Measurements from ENCODE around the gene SELP.
A peak's percentile ranks its signal among the peaks of the same experiment; 100 is the strongest.

Gene SELP

DNA sequence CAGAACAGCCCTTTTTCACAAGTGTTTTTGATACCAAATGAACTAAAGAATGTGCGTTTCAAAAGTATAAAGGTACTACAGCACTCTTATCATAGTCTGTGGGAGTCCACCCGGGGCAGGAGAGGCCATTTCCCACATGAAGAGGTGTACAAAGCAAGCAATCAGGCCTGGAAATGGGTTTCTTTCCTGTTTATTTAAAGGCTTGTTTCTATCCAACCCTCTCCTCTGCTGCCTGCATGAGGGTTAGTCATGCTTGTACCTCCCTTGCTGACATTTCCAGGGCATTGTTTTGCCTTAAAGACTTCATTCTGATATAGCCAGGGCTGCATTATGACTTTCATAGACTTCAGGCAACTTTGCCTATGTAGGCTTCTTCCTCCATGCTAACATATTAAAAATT, 11.6 kb downstream of the SELP start:
- no peak for DNase-seq

DNA sequence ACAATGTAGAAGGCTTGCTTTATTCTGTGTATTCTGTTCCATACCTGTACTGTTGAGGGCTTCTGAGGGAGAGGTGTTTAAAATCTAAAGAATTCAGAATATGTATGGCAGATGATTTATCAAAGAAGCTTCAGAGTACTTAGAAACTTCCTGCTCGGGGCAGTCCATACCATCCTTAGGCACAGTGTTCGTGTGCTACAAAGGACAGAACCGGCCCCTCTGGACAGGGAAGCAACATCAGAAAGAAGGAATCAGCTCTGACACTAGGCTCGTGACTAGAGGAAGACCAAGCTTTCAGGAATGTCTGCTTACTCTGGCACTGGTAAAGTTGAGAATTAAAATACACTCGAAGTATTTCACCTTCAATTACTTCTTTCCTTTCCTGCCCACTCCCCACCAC, 14.1 kb downstream of the SELP start:
- DNase-seq = no peak

GRCh38 chr1:169610858-169611257, 19.1 kb downstream of the SELP start:
- DNase-seq = peak; percentile 22 to 64

GRCh38 chr1:169610108-169610507, 19.8 kb downstream of the SELP start:
- DNase-seq = no peak

- DNase-seq = peak; percentile 59 to 77
Measured at GRCh38 chr1:169608226-169608625, 21.7 kb downstream of the SELP start.

DNA sequence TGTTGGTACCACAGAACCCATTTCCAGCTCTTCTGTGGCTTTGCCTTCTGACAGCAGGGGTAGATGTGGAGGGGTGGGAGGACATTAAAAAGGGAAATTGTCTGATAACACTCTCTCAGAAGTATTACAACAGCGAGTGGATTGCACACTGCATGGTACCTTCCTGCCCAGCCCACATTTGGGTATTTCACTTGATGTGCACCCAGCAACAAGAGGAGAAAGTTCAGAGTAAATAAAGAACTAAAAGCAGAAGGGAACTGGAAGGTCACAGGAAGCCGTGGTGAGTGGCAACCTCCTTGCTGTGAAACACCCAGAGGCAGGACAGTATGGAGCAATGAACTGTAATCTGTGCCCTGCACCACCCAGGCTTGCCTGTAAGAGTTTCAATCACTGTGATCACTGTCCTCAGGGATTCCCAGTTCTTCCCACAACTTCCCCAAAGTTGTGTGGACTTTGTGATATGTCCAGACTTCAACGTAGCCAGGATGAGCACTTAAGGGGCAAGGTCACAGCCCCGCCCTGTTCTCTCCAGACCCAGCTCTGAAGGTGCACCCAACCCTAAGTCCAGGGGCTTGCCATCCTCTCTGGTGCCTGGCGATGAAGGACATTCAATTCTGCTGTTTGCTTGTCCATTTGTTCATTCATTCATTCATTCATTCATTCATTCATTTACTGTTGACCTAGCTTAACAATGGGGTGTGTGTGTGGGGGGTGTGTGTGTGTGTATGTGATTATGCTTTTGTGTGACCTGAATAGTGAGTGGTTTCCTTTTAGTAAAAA, 25.0 kb downstream of the SELP start:
- peak; percentile 96 to 97 for DNase-seq

- DNase-seq = peak; percentile 48 to 70
Measured at GRCh38 chr1:169601096-169601881, 28.6 kb downstream of the SELP start.

DNA sequence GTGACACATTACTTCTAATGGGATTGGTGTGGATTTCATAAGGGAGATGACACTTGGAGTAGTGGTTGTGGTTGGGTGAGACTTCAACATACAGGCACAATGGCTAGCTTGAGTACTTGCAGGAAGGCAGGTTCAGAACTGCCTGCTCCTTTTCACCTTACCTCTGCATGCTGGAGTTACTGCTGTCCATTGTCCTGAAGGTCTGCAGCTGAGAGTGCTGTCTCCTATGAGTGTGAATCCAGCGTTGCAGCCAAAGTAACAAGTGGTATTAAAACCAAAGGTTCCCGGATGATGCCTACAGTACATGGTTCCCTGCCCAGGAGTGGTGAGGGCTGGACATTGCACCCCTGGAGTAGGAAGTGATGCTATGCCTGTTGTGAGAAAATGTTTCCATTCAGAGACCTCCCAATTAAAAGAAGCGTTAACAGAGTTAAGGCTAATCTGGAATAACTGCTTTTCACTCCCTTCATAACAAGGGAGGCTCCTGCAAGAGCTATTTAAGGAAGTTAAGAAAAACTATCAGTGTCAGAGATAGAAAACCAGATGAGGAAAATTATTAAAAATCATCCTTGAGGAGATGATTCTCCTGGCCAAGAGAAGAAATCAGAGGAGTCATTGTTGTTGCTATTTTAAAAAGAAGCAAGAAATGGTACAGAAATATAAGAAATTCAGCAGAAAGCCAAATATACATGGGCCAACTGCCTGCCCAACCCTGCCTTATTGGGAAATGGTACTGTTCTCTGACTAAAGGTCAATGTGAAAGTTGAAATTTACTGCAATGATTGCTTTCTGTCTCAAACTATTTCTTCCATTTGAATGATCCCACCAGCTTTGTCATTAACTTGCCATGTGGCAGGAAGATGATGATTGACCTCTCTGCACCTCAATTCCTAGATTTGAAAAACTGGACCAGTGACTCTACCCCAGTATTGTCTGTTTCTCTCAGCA, 33.9 kb downstream of the SELP start:
- peak in 1 of 2 donors; percentile 12 for DNase-seq

DNA sequence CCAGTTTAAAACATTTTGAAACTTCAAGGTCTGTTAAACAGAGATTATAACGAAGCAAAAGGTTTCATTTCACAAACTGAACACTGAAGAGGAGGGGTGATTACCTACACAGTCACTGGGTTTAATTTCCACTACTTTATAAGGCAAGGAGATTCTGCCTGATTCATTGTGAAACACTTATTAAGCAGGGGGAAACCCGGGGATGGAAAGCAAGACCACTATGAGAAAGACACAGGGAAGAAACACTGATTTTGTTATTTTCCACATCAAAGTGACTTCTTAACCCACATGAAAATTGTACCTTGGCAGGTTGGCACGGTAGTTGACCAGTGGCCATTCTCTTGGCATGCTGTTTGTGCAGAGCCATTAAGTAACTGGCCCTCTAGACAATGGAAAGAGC, 35.5 kb downstream of the SELP start:
- DNase-seq = no peak

DNA sequence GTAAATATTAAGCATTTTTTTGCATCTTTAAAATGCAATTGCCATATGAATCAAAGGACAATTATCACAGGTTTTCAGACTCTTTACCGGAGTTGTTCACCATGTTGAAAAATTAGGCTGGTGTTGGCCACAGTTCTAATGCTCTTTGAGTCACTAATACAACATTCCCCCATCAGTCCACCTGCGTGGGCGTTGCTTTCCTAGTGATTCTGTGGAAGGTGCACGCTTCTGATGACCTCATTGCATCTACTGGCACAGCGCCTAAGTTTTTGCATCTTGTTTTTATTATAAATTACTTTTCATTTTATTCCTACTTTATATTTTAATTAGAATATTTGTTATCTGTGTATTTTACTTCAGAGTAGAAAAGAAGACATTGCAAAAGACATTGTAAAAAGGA, 39.0 kb downstream of the SELP start:
- no peak for DNase-seq

- no peak for DNase-seq
Measured at GRCh38 chr1:169588785-169589485, 41.0 kb downstream of the SELP start.

GRCh38 chr1:169588112-169588511, 41.8 kb downstream of the SELP start:
- DNase-seq = no peak

GRCh38 chr1:169586395-169587255, 43.3 kb downstream of the SELP start, which contains the start of gene F5:
Gene F5 (minus strand): TSS chr1:169586481. CDS start chr1:169586386, 95 bp downstream.
- DNase-seq = peak; percentile 75 to 85

GRCh38 chr1:169586067-169586394, 43.9 kb downstream of the SELP start:
- no peak for DNase-seq

GRCh38 chr1:169585181-169585580, 44.7 kb downstream of the SELP start:
- DNase-seq = peak; percentile 22 to 80

DNA sequence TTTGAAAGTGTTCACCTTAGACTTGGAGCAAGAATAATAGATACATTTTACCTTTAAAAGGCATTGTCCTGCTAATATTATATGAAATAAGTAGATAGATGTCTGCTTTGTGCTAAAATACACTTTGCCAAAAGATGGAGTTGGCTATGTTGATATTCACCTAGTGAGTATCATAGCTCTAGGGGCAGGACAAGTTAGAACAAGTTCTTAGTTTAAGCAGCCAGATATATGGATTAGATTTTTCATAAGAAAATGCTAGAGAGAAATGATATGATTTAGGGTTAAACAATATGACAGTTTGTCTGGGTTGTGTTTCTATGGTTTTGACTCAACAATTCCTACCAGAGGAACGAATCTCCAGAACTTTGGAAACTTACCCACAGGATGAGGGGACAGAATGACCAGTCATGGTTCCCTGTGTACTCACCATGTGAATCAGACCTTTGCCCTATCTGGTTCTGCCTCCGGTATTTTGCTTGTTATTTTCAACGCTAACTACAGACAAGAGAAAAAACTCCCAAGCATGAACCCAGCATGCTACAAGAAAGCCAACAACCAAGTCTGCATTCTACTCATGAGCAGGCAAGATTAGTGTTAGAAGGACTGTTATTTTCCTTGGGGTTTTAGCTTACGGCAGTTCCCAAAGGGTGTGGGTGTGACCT, 45.3 kb downstream of the SELP start:
- DNase-seq = peak; percentile 41 to 58

GRCh38 chr1:169577981-169578738, 51.8 kb downstream of the SELP start:
- no peak for DNase-seq

DNA sequence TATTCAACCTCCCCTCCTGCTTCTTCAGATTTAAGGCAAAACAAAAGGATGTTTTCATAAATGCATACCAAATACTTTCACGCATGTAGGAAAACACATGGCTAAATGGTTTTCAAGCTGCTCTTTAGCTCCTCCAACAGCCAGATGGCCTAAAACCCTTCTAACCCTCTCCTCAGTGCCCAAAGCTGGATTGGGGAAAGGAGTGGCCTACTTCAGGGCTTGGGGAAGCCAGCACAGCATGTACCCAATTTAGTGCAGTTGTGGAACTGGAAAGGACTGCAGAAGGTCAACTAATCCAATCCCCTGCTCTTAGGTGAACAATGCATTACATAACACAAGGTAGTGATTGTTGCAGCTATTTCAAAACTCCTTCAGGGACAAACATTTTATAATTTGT, 53.0 kb downstream of the SELP start:
- DNase-seq = no peak

- DNase-seq = no peak
Measured at GRCh38 chr1:169576241-169576934, 53.5 kb downstream of the SELP start.

All from inflammatory macrophage (primary cell).